SJSA1 (cell line): ENCODE results near the gene TCF7L1. TPM values are rescaled to one million over a fixed set of nuclear protein-coding genes. Genes with fewer than 3 reads are reported as not detected.
"Not testable (repeated sequence)": the region's sequence is repeated elsewhere in the genome, so short reads cannot be mapped to it uniquely, and the experiment has no call there.

ENCODE experiments used
- DNase-seq, 2 experiments: peaks; one replicate each; pipeline ENCODE4 v3.0.0-alpha.2; 2015 to 2020; ENCODE audit warnings: low spot score in 2 of 2, low read depth in 1 of 2
- H3K27ac ChIP-seq: fragments of 250-450 bp; sonication (Bioruptor Pico); 2 replicates; pipeline ENCODE4 v1.5.1; 2020; ENCODE audit warnings: mild to moderate bottlenecking, moderate library complexity
- H3K27me3 ChIP-seq: fragments of 250-450 bp; sonication (Bioruptor Pico); replicated peaks from 2 replicates; pipeline ENCODE4 v1.5.1; 2020; ENCODE audit warnings: mild to moderate bottlenecking, moderate library complexity
- H3K36me3 ChIP-seq: fragments of 250-450 bp; sonication (Bioruptor Pico); 2 replicates; pipeline ENCODE4 v1.5.1; 2020; ENCODE audit warnings: mild to moderate bottlenecking
- H3K4me1 ChIP-seq: fragments of 250-450 bp; sonication (Bioruptor Pico); replicated peaks from 2 replicates; pipeline ENCODE4 v1.6.1; 2021; ENCODE audit warnings: mild to moderate bottlenecking
- H3K4me3 ChIP-seq: fragments of 250-450 bp; sonication (Bioruptor Pico); 2 replicates; pipeline ENCODE4 v1.5.1; 2020; ENCODE audit warnings: mild to moderate bottlenecking
- H3K9me3 ChIP-seq: fragments of 250-450 bp; sonication (Bioruptor Pico); replicated peaks from 2 replicates; pipeline ENCODE4 v1.5.1; 2020; ENCODE audit warnings: mild to moderate bottlenecking
- total RNA-seq: library from RNA; depleted of rRNA; stranded (reverse); fragments of >200 nt; shearing (Covaris generic); gene quantifications from 2 replicates; pipeline ENCODE4 v1.2.3, GENCODE V29; 2014

Gene TCF7L1
- total RNA-seq, 1 experiment from 2014 or later, result 0.68 TPM

- Histone ChIP-seq H3K4me1 (peaks cover 35% of the 10 kb centered on the region), H3K27me3 (no peaks in the 10 kb centered on the region), H3K27ac (no peak overlapping the region), H3K4me3 (no peak overlapping the region), H3K36me3 (peaks cover 31% of the 10 kb centered on the region), H3K9me3 (no peaks in the 10 kb centered on the region)
- no peak for DNase-seq
These were observed 208.3 kb downstream of the TCF7L1 start for GRCh38 chr2:85341269-85342029.

- DNase-seq, result no peak
- Histone ChIP-seq H3K36me3 (peaks cover 37% of the 10 kb centered on the region), H3K27ac (no peak overlapping the region), H3K27me3 (no peaks in the 10 kb centered on the region), H3K4me1 (peaks cover 35% of the 10 kb centered on the region), H3K4me3 (no peak overlapping the region), H3K9me3 (no peaks in the 10 kb centered on the region)
These were observed 209.0 kb downstream of the TCF7L1 start for GRCh38 chr2:85342156-85342555.

GRCh38 chr2:85343207-85343895 is 210.2 kb downstream of the TCF7L1 start:
- DNase-seq, H3K4me3 ChIP-seq: not testable (repeated sequence)

GRCh38 chr2:85344356-85344954 is 211.3 kb downstream of the TCF7L1 start:
- H3K4me1 ChIP-seq, result peaks cover 35% of the 10 kb centered on the region
- peaks cover 57% of the 10 kb centered on the region for H3K36me3 ChIP-seq
- H3K27me3 ChIP-seq, result no peaks in the 10 kb centered on the region
- H3K27ac ChIP-seq, result peak overlapping the region; percentile 61
- DNase-seq, result peak; percentile 85 to 91
- H3K9me3 ChIP-seq, result no peaks in the 10 kb centered on the region
- no peak overlapping the region for H3K4me3 ChIP-seq

More at GRCh38 chr2:85343207-85343895, 210.2 kb downstream of the TCF7L1 start:
- Histone ChIP-seq H3K27ac (0 out of 2 replicates have a peak overlapping the region, but pooled peaks have one; percentile 6), H3K4me1 (peaks cover 35% of the 10 kb centered on the region), H3K36me3 (peaks cover 48% of the 10 kb centered on the region)
- not testable (repeated sequence) for H3K9me3 ChIP-seq, H3K27me3 ChIP-seq

GRCh38 chr2:85347599-85347998 is 214.4 kb downstream of the TCF7L1 start:
- Histone ChIP-seq H3K27me3 (no peaks in the 10 kb centered on the region), H3K9me3 (no peaks in the 10 kb centered on the region), H3K4me1 (peaks cover 31% of the 10 kb centered on the region), H3K4me3 (no peak overlapping the region), H3K27ac (no peak overlapping the region), H3K36me3 (peaks cover 81% of the 10 kb centered on the region)
- no peak for DNase-seq

- peak in 1 of 2 experiments; percentile 40 for DNase-seq
- Histone ChIP-seq H3K27ac (0 out of 2 replicates have a peak overlapping the region, but pooled peaks have one; percentile 8), H3K9me3 (no peaks in the 10 kb centered on the region), H3K36me3 (peaks cover 55% of the 10 kb centered on the region), H3K27me3 (no peaks in the 10 kb centered on the region), H3K4me3 (peak overlapping the region; percentile 54), H3K4me1 (peaks cover 19% of the 10 kb centered on the region)
These were observed 220.7 kb downstream of the TCF7L1 start for GRCh38 chr2:85353876-85354285.

- peak; percentile 97 to 99 for DNase-seq
- H3K4me1 ChIP-seq, result peaks cover 19% of the 10 kb centered on the region
- H3K9me3 ChIP-seq, result no peaks in the 10 kb centered on the region
- peaks cover 51% of the 10 kb centered on the region for H3K36me3 ChIP-seq
- no peaks in the 10 kb centered on the region for H3K27me3 ChIP-seq
- peak within 1 kb of the TSS; percentile 54 for H3K4me3 ChIP-seq
- peak within 1 kb of the TSS; percentile 53 for H3K27ac ChIP-seq
These were observed 221.3 kb downstream of the TCF7L1 start, which contains the start of the genes ELMOD3 and RETSAT for GRCh38 chr2:85354286-85355072. Gene ELMOD3, plus strand, starts transcription at chr2:85354769. Its CDS starts 2,430 bp downstream, at chr2:85357199. Gene RETSAT, minus strand, starts transcription at chr2:85354528. Its CDS starts 21 bp downstream, at chr2:85354507.

GRCh38 chr2:85355073-85355410 is 221.8 kb downstream of the TCF7L1 start:
- Histone ChIP-seq H3K4me3 (peak overlapping the region; percentile 54), H3K9me3 (no peaks in the 10 kb centered on the region), H3K27ac (peak overlapping the region; percentile 53), H3K27me3 (no peaks in the 10 kb centered on the region), H3K36me3 (peaks cover 50% of the 10 kb centered on the region), H3K4me1 (peaks cover 19% of the 10 kb centered on the region)
- DNase-seq, result no peak

- no peak overlapping the region for H3K27ac ChIP-seq
- H3K9me3 ChIP-seq, result no peaks in the 10 kb centered on the region
- no peaks in the 10 kb centered on the region for H3K27me3 ChIP-seq
- H3K4me1 ChIP-seq, result peaks cover 19% of the 10 kb centered on the region
- H3K36me3 ChIP-seq, result peaks cover 45% of the 10 kb centered on the region
- H3K4me3 ChIP-seq, result peak overlapping the region; percentile 54
- no peak for DNase-seq
These were observed 222.3 kb downstream of the TCF7L1 start for GRCh38 chr2:85355521-85355920.

- H3K9me3 ChIP-seq, result no peaks in the 10 kb centered on the region
- no peak overlapping the region for H3K27ac ChIP-seq
- DNase-seq, result no peak
- H3K4me3 ChIP-seq, result no peak overlapping the region
- H3K36me3 ChIP-seq, result peaks cover 43% of the 10 kb centered on the region
- no peaks in the 10 kb centered on the region; the same call in 1 of the 2 replicates for H3K27me3 ChIP-seq
- peaks cover 19% of the 10 kb centered on the region for H3K4me1 ChIP-seq
These were observed 223.0 kb downstream of the TCF7L1 start for GRCh38 chr2:85356186-85356585.

- peaks cover 19% of the 10 kb centered on the region for H3K4me1 ChIP-seq
- peaks cover 46% of the 10 kb centered on the region for H3K36me3 ChIP-seq
- no peaks in the 10 kb centered on the region; the same call in 1 of the 2 replicates for H3K27me3 ChIP-seq
- H3K27ac ChIP-seq, result no peak overlapping the region
- H3K9me3 ChIP-seq, result no peaks in the 10 kb centered on the region
- H3K4me3 ChIP-seq, result no peak overlapping the region
- DNase-seq, result no peak
These were observed 224.5 kb downstream of the TCF7L1 start for GRCh38 chr2:85357736-85358135.
